ENCODE results near the gene PHGDH. TPM values are rescaled to one million over a fixed set of nuclear protein-coding genes. Genes with fewer than 3 reads are reported as not detected.

PHGDH gene
- total and polyA plus RNA-seq, 9 of the 15 experiments (the other 6 are each of a cell fraction or from before 2014, with no cell fraction given): 6.7 to 84.2 (median 36.2) TPM

- Histone ChIP-seq H3K4me1 (replicated peaks in 1 of 2; ENCODE audit: control insufficient read depth in 2 of 2, insufficient read depth in 2 of 2, low read length in 2 of 2) (0 out of 5 replicates have a peak, but pooled peaks cover 0 to 3% of the 10 kb centered on the region in 2 experiments), H3K4me3 (no peak overlapping the region), H3K9ac (ENCODE audit: insufficient read depth in 1 of 2, low read depth in 2 of 2, low read length in 2 of 2) (no peak overlapping the region), H3K4me2 (ENCODE audit: insufficient read depth, low read length) (no peak overlapping the region), H3K27me3 (ENCODE audit: control insufficient read depth in 2 of 2, insufficient read depth in 2 of 2, low read length in 2 of 2) (peaks cover 9 to 34% of the 10 kb centered on the region in 2 experiments; a peak in 4 of 5 replicates), H3K36me3 (ENCODE audit: control insufficient read depth, insufficient read depth, low read length) (no peaks in the 10 kb centered on the region), H3K9me3 (replicated peaks; ENCODE audit: control insufficient read depth, insufficient read depth, low read depth, low read length) (no peaks in the 10 kb centered on the region), H2AFZ (ENCODE audit: low read depth, low read length) (no peak overlapping the region), H4K20me1 (replicated peaks; ENCODE audit: control insufficient read depth, insufficient read depth, low read length) (no peaks in the 10 kb centered on the region), H3K79me2 (ENCODE audit: control insufficient read depth, insufficient read depth, low read length) (no peaks in the 10 kb centered on the region), H3K27ac (ENCODE audit: extremely low read depth, low read depth, low read length) (no peak overlapping the region), H3K9me1 (ENCODE audit: control insufficient read depth, insufficient read depth, low read length) (no peaks in the 10 kb centered on the region)
- 28% methylated on average over 12 of the region's 13 CpGs for WGBS (ENCODE audit: insufficient coverage, low coverage, missing lambda C conversion rate)
- FAIRE-seq (no peak), ATAC-seq (no peak), DNase-seq (ENCODE audit: extremely low read depth in 1 of 4, low spot score in 3 of 4) (no peak)
- no TSS peak for BruUV-seq (replicated peaks)
- ChIA-PET POLR2A (interaction anchor here (0.6 kb wide), 1 partner anchor 37 kb away, joined by 3 read pairs; no protein-coding TSS in a partner anchor), CTCF (ENCODE audit: low intra/inter-chr PET ratio) (no interaction called here)
- in situ Hi-C loops (cut with MboI): no loop called here
- no peak for TF ChIP-seq DMBX1 (CRISPR knock-in tag; IDR thresholded peaks at IDR 0.05; ENCODE audit: borderline replicate concordance)
- intact Hi-C loops (cut with micrococcal nuclease): loop anchor here (1.0 kb wide), 1 partner anchor 26 kb away; no protein-coding TSS in a partner anchor
Observed at GRCh38 chr1:119778886-119779560, 67.3 kb downstream of the PHGDH start.

- intact Hi-C loops (cut with micrococcal nuclease): no loop called here
- Histone ChIP-seq H2AFZ (ENCODE audit: low read depth, low read length) (no peak overlapping the region), H3K9me1 (ENCODE audit: control insufficient read depth, insufficient read depth, low read length) (no peaks in the 10 kb centered on the region), H4K20me1 (replicated peaks; ENCODE audit: control insufficient read depth, insufficient read depth, low read length) (no peaks in the 10 kb centered on the region), H3K4me2 (ENCODE audit: insufficient read depth, low read length) (no peak overlapping the region), H3K79me2 (ENCODE audit: control insufficient read depth, insufficient read depth, low read length) (no peaks in the 10 kb centered on the region), H3K27ac (ENCODE audit: extremely low read depth, low read depth, low read length) (no peak overlapping the region), H3K36me3 (ENCODE audit: control insufficient read depth, insufficient read depth, low read length) (no peaks in the 10 kb centered on the region), H3K27me3 (ENCODE audit: control insufficient read depth in 2 of 2, insufficient read depth in 2 of 2, low read length in 2 of 2) (peaks cover 9 to 34% of the 10 kb centered on the region in 2 experiments; a peak in 4 of 5 replicates), H3K9ac (ENCODE audit: insufficient read depth in 1 of 2, low read depth in 2 of 2, low read length in 2 of 2) (no peak overlapping the region), H3K4me1 (replicated peaks in 1 of 2; ENCODE audit: control insufficient read depth in 2 of 2, insufficient read depth in 2 of 2, low read length in 2 of 2) (0 out of 5 replicates have a peak, but pooled peaks cover 0 to 3% of the 10 kb centered on the region in 2 experiments), H3K9me3 (replicated peaks; ENCODE audit: control insufficient read depth, insufficient read depth, low read depth, low read length) (no peaks in the 10 kb centered on the region), H3K4me3 (no peak overlapping the region)
- no TSS peak for BruUV-seq (replicated peaks)
- ATAC-seq (no peak), DNase-seq (ENCODE audit: extremely low read depth in 1 of 4, low spot score in 3 of 4) (no peak), FAIRE-seq (no peak)
- TF ChIP-seq JUND (IDR thresholded peaks at IDR 0.05; ENCODE audit: borderline replicate concordance, low read depth, low read length) (no peak), JUND (tag; IDR thresholded peaks at IDR 0.05; ENCODE audit: borderline replicate concordance, low read depth, low read length) (no peak), NFE2 (IDR thresholded peaks at IDR 0.05; ENCODE audit: low read depth) (no peak), POLR2A (conservative IDR thresholded peaks at IDR 0.05) (no peak), ZSCAN29 (IDR thresholded peaks at IDR 0.05) (no peak), RBM17 (IDR thresholded peaks at IDR 0.05; ENCODE audit: borderline replicate concordance, low read depth, low read length) (no peak), ZNF431 (CRISPR knock-in tag; IDR thresholded peaks at IDR 0.05) (no peak), GABPB2 (CRISPR knock-in tag; conservative IDR thresholded peaks at IDR 0.05) (no peak)
- ChIA-PET POLR2A (interaction anchor here (0.6 kb wide), 1 partner anchor 38 kb away, joined by 3 read pairs; no protein-coding TSS in a partner anchor), CTCF (ENCODE audit: low intra/inter-chr PET ratio) (no interaction called here)
- in situ Hi-C loops (cut with MboI): no loop called here
- 0% methylated on average over 5 of the region's 5 CpGs for WGBS (ENCODE audit: insufficient coverage, low coverage, missing lambda C conversion rate)
Observed at GRCh38 chr1:119779869-119780356, 68.2 kb downstream of the PHGDH start.

All from K562 (cell line).